Endothelial cell (in vitro differentiated cells): Measurements from ENCODE around the gene AP4B1. TPM values are rescaled to one million over a fixed set of nuclear protein-coding genes. Genes with fewer than 3 reads are reported as not detected.

Experiments
- DNase-seq: peaks from one replicate; pipeline ENCODE4 v3.0.0; 2021; ENCODE audit warnings: low spot score
- H3K27ac Mint-ChIP-seq: one replicate; pipeline ENCODE4 v1.8.0; 2021; ENCODE audit warnings: mixed read lengths, inconsistent platforms; ENCODE audit not compliant: unreplicated experiment
- H3K27me3 Mint-ChIP-seq: one replicate; pipeline ENCODE4 v1.8.0; 2021; ENCODE audit warnings: mild to moderate bottlenecking, moderate library complexity, mixed read lengths, inconsistent platforms; ENCODE audit not compliant: unreplicated experiment
- H3K36me3 Mint-ChIP-seq: one replicate; pipeline ENCODE4 v1.8.0; 2021; ENCODE audit warnings: mild to moderate bottlenecking, low read depth, mixed read lengths, inconsistent platforms; ENCODE audit not compliant: unreplicated experiment
- H3K4me1 Mint-ChIP-seq: one replicate; pipeline ENCODE4 v1.8.0; 2021; ENCODE audit warnings: mild to moderate bottlenecking, mixed read lengths, inconsistent platforms; ENCODE audit not compliant: unreplicated experiment
- H3K4me3 Mint-ChIP-seq: one replicate; pipeline ENCODE4 v1.8.0; 2021; ENCODE audit warnings: mild to moderate bottlenecking, mixed read lengths, inconsistent platforms; ENCODE audit not compliant: unreplicated experiment
- H3K9me3 Mint-ChIP-seq: one replicate; pipeline ENCODE4 v1.8.0; 2021; ENCODE audit warnings: mixed read lengths, inconsistent platforms; ENCODE audit not compliant: unreplicated experiment
- total RNA-seq: library from RNA; stranded (reverse); fragmentation: NEBNext Ultra II Directional; extraction: Animal tissue kit (Norgen Biotek cat#: 25700); gene quantifications from one replicate; pipeline ENCODE4 v1.2.1, GENCODE V29; 2021; ENCODE audit not compliant: unreplicated experiment
- TF ChIP-seq, protein P1 (sequence below): fragments of 200-600 bp; sonication (generic); IDR thresholded peaks from one replicate; pipeline ENCODE4 v1.5.0; 2021; ENCODE audit warnings: antibody characterized with exemption; ENCODE audit not compliant: unreplicated experiment

The AP4B1 gene
- total RNA-seq, 1 donor from 2014 or later, result 28.4 TPM

DNA sequence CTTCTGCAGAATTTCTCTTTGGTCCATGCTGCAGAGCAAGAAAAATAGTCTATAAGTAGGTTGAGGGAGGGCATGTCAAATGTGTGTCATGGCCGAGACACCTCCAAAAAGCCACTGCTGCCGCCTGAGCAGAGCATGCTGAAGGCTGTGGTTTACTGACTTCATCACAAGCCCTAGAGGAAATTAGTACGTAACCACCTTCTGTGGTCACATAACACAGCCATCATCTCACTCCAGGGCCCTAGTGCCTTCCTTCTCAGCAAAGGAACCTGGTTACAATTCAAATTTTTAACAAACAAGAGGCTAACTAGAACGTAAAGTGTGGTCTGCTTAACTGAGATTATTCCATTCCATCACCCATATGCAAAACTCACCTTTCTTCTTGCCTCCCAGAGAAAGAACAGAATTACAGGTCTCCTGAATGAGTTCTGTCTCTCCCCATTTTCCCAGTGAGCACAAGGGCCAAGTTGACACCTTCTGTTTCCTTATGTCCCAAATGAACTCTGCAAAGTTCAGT, 32.9 kb downstream of the AP4B1 start, which contains the start of gene PTPN22:
PTPN22 (minus strand) TSS at position 116 of the 517 bp plus-strand sequence.
- H3K9me3 Mint-ChIP-seq, result no peaks in the 10 kb centered on the region
- H3K4me3 Mint-ChIP-seq, result no peak within 1 kb of the TSS
- TF ChIP-seq, protein P1, sequence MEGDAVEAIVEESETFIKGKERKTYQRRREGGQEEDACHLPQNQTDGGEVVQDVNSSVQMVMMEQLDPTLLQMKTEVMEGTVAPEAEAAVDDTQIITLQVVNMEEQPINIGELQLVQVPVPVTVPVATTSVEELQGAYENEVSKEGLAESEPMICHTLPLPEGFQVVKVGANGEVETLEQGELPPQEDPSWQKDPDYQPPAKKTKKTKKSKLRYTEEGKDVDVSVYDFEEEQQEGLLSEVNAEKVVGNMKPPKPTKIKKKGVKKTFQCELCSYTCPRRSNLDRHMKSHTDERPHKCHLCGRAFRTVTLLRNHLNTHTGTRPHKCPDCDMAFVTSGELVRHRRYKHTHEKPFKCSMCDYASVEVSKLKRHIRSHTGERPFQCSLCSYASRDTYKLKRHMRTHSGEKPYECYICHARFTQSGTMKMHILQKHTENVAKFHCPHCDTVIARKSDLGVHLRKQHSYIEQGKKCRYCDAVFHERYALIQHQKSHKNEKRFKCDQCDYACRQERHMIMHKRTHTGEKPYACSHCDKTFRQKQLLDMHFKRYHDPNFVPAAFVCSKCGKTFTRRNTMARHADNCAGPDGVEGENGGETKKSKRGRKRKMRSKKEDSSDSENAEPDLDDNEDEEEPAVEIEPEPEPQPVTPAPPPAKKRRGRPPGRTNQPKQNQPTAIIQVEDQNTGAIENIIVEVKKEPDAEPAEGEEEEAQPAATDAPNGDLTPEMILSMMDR, result no peak
- no peak for DNase-seq
- no peak within 1 kb of the TSS for H3K27ac Mint-ChIP-seq
- H3K4me1 Mint-ChIP-seq, result no peaks in the 10 kb centered on the region
- no peaks in the 10 kb centered on the region for H3K27me3 Mint-ChIP-seq
- no peaks in the 10 kb centered on the region for H3K36me3 Mint-ChIP-seq

DNA sequence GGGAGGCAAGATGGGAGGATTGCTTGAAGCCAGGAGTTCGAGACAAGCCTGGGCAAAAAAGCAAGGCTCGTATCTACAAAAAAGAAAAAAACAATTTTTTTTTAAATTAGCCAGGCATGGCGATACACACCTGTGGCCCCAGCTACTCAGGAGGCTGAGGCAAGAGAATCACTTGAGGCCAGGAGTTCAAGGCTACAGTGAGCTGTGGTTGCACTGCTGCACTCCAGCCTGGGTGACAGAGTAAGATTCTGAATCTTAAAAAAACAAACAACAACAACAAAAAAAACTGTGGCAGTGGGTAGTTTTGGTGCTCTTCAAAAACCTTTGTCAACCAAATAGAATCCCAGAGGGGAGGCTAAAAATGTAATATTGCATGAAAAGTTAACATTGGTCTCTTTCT, 33.8 kb downstream of the AP4B1 start:
- Mint-ChIP-seq H3K27ac (no peak overlapping the region), H3K9me3 (no peaks in the 10 kb centered on the region), H3K4me1 (no peaks in the 10 kb centered on the region), H3K36me3 (no peaks in the 10 kb centered on the region), H3K27me3 (no peaks in the 10 kb centered on the region), H3K4me3 (no peak overlapping the region)
- TF ChIP-seq, protein P1, result no peak
- DNase-seq, result no peak

DNA sequence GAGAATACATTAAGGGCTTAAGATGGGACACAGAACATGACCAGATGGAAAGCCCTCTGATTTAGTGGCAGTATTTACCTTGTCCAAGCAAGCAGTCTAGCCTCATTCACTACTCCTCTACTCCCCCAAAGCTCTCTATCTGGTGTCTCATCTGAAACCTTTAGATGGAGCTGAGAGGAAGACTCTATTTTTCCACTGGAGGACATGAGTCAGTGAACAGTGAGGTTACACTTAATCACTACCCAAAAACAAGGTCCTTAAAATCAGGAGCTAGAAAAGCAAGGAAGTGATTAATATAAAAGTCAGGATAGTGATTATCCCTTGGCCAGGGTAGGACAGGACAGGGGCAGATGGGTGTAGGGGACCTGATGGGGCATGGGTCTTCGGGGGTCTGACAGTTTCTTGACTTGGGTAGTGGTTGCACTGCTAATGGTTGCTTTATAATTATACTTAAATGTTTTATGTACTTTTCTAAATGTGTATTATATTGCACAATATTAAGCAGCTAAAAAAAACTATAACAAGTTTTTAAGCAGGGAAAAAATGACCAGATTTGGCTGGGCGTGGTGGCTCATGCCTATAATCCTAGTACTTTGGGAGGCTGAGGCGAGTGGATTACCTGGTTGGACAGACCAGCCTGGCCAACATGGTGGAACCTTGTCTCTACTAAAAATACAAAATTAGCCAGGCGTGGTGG, 36.1 kb downstream of the AP4B1 start:
- H3K36me3 Mint-ChIP-seq, result no peaks in the 10 kb centered on the region
- no peaks in the 10 kb centered on the region for H3K27me3 Mint-ChIP-seq
- TF ChIP-seq, protein P1, result no peak
- no peak overlapping the region for H3K4me3 Mint-ChIP-seq
- no peaks in the 10 kb centered on the region for H3K9me3 Mint-ChIP-seq
- H3K4me1 Mint-ChIP-seq, result no peaks in the 10 kb centered on the region
- no peak for DNase-seq
- H3K27ac Mint-ChIP-seq, result no peak overlapping the region

DNA sequence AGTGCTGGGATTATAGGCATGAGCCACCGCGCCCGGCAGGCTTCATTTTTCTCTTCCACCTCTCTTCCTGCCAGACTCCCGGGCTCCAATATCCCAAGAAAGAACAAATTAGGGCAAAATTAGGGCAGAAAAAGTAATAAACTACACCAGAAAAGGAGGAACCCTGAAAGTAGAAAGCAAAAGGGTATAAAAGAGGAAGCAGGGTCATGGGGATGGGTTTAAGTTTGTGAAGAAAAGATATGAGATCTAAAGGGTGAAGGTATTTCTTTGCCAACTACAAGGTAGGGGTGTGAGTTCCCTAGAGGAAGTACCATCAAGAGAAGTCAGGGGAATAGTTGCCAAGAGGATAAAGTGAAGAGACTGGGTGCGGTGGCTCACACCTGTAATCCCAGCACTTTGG, 43.0 kb downstream of the AP4B1 start:
- no peaks in the 10 kb centered on the region for H3K9me3 Mint-ChIP-seq
- no peak overlapping the region for H3K27ac Mint-ChIP-seq
- no peak for DNase-seq
- H3K4me3 Mint-ChIP-seq, result no peak overlapping the region
- no peaks in the 10 kb centered on the region for H3K36me3 Mint-ChIP-seq
- TF ChIP-seq, protein P1, result no peak
- no peaks in the 10 kb centered on the region for H3K27me3 Mint-ChIP-seq
- H3K4me1 Mint-ChIP-seq, result peaks cover 6% of the 10 kb centered on the region

DNA sequence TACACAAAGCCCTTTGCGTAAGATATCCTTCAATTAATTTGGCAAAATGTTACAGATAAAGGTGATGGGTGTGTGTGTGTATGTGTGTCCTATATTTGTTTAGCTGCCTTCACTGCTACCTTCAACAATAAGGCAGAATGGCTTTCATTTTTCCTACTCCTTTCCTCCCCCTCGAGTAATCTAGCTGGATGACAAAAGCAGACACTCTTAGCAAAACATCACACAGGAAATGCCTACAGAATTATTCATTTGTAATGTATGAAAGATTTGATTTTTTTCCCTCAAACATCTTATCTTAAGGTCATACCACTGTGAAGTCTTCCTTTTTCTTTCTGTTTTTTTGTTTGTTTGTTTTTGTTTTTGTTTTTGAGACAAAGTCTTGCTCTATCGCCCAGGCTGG, 43.7 kb downstream of the AP4B1 start:
- DNase-seq, result no peak
- TF ChIP-seq, protein P1, result no peak
- no peaks in the 10 kb centered on the region for H3K27me3 Mint-ChIP-seq
- no peak overlapping the region for H3K4me3 Mint-ChIP-seq
- no peaks in the 10 kb centered on the region for H3K9me3 Mint-ChIP-seq
- no peak overlapping the region for H3K27ac Mint-ChIP-seq
- peaks cover 6% of the 10 kb centered on the region for H3K4me1 Mint-ChIP-seq
- no peaks in the 10 kb centered on the region for H3K36me3 Mint-ChIP-seq
